GDM1 (cell line): ENCODE measurements around the gene ADAMTS2.
A peak's percentile ranks its signal among the peaks of the same experiment; 100 is the strongest.

Experiments
- DNase-seq: peaks from one replicate; lab custom pipeline; 2025; lab: John Stamatoyannopoulos, UW

Gene ADAMTS2

DNA sequence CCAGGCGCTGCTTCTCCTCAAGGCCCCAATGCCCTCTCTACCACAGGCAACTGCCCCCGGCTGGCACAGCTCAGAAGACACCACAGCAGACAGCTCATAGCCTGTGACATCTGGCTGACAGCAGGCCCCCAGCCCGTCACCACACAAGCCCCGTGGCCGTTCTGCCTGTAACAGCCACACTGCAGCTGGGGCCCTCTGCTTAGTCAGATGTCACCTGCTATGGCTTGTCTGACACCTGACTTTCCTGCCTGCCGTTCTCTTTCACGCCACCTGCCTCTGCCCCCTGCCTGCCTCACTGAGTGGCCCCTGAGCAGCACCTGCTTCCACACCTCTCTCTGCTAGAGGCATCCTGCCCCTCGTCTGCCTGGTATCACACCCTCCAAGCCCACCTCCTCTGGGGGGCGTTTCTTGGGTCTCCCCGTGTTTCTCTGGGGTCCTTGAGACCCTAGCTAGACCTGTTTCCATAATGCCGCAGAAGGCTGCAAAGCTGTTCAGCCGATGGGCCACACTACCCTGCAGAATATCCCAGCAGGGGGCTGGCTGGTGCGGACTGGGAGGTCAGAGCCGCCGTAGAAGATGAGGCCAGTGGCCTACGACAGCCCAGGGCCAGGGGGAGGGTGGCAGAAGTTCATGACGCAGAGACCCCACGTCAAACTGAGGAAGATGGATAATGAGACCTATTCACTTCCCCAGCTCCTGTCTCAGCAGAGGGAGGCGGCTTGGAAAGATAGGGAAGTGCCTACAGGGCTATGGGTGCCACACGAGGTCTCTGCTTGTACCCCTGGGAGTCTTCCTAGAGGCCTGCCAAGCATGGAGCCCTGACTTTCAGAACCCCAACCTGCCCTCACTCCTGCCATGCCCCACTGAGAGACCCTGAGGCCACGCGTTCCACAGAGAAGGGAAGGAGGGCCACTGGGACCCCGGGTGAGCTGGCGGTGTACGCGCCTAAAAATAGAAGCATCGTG, 190.0 kb downstream of the ADAMTS2 start:
- DNase-seq = no peak

DNA sequence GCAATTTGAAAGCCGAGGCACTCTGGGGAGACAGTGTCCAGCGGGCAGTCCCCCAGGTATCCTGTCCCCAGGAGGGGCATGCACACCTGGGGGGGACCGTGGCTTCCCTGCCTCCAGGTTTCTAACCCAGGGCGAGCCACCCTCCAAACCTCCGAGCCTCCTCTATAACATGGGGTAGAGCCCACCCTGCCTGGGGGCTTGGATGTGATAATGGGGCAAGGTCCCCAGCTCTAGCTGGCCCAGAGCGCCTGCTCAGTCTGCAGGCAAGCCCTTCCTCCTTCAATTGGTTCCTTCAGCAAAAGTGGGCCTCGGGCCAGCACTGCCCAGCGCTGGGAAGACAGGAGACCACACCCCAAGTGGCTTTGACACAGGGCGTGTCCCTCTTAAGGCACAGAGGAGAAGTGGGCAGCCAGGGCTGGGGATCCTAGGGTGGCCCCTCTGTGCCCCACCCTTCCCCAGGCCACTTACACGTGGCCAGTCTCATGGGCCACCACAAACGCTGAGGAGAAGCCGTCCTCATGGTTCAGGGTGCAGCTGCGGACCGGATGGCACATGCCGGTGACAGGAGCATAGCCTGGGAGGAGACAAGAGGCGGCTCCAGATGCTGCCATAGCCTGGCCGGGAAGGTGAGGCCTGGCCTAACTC, 190.8 kb downstream of the ADAMTS2 start:
- DNase-seq = no peak

DNA sequence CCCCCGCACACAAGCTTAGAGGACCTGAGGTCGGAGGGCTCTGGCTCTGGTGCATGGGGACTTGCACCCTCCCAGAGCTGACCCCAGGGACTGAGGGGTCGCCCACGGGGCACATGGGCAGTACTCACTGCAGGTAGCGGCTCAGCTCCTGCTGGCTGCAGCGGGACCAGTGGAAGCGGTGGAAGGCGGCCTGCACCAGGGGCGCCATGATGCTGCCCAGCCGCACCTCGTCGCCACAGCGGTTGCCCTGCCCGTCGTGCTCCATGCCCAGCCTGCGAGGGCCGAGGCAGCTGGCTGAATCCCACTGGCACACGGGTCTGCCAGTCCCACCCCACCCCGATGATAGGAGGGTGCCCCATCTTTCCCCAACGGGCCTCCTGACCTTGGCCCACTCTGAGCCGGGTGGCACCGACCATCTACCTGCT, 191.3 kb downstream of the ADAMTS2 start:
- DNase-seq = no peak

DNA sequence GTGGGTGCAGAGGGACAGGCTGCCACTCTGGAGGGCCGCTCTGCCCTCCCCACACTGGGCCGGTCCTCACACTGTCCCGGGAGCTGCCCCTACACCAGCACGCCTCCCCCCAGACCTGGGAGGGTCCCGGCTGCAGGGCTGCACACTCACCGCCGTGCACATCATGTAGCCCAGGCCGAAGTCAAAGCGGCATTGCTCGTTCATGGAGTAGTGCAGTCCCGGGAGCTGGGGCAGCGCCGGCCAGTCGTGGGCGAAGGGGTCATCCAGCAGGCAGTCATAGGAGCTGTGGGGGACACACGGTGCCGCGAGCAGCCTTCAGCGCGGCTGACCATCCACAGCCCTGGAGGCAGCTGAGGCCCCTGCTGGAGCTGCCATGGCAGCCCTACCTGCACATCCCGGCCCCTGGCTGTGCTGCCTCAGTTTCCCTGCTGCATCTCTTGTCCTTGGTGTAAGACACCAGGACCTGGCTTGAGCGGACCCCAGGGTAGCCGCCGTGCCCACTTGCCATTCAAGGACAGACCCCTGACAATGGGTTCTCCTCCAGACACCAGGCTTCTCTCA, 191.8 kb downstream of the ADAMTS2 start:
- DNase-seq = no peak

DNA sequence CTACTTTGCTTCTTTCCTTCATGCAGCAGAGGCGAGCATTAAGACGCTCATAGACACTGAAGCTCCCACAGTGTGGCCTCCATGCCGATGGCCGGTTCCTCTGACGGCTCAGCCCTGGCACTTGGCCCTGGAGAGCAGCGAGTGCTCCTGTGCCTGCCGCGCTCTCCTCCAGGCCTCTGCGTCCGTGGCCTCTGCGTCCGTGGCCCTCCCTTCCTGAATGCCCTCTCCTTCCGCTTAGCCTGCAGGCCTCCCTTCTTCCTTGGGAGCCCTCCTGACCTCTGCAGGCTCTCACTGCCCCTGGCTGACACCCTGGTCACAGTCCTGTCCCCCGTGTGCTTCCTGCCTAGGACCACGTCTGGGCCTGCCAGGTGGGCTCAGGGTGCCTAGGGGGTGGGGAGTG, 192.3 kb downstream of the ADAMTS2 start:
- DNase-seq = no peak

DNA sequence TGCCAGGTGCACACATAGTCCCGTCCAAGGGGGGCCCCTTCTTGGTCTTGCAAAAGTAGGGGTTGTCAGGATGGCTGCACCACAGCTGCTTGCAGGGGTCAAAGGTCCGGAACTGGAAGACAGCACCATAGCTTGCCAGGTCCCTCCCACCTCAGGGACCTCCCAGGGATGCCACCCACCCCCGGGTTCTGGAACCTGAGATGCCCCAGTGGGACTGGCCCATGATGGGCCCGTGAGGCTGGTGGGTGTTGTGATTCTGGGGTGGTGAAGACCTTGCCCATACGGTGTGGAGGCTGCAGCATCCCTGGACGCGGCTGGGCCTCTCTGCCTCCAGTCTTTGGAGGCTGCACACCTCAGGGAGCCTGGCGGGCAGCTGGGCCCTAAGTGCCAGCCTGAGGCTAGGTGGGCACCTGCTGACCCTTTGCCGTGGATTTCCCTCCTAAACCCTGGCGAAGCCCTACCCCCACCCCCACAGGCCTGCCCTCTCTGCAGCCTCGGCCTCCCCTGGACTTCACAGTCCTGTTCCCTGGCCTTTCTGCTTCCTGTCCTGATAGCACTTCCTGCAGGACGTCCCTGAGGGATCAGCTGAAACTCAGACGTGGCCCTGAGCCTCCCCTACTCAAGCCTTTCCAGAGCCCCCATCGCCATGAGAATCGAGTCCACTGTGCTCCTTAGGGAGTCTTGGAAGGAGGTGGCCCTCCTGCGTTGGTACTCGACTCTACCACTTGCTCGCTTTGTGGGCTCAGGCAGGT, 192.9 kb downstream of the ADAMTS2 start:
- DNase-seq = no peak

DNA sequence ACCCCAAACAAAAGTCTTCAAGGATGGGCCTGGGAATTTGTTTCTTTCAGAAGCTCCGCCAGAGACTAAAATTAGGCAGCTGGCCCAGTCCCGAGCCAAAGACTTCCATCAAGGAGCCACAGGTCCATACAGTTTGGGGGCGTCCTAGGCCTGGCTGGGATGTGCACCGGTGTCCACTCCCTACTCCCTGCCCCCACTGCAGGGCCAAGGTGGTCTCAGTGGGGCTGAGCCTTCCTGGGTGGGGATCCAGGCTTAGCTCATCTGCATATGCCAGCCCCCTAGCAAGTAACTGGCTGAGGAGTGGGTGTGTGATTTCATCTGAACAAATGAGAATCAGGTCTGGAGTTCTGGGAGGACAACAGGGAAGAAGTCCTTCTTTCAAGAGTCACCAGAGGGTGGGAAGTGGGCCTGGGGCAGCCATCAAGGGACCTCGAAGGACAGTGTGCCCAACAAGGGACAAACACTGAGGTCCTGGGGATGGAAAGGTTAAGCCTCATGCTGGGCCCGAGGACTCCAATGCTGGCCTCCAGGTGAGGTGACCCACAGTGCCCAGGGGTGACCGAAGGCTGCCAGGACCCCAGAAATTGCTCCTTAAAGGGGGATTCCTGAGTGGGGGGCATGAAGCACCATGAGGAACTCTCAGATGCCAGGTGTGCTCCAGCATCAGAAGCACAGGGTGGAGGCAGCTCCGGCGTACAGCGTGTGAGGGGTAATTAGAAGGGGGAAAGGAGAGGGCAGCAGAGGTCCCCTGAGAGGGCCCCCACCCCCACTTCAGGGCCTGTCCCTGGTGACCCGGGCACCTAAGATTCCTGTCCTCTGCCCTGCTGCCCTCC, 193.8 kb downstream of the ADAMTS2 start:
- DNase-seq = no peak

DNA sequence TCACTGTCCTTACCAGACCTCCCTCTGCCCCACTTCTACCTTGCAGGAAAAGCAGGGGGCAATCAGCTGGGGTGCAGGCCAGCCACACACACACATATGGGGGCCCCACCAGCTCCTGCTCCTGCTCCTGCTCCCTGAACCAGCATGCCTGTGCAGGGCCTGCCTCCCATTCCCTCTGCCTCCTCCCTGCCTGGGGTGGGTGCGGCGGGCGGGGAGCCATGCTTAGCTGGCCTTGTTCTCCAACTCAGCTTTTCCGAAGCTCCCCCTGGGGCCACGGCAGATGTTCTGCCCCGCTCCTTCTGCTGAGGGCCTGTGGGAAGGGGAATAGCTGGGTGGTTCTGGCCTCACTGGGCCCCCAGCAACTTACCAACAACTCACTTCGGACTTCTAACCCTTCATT, 195.2 kb downstream of the ADAMTS2 start:
- DNase-seq = no peak

DNA sequence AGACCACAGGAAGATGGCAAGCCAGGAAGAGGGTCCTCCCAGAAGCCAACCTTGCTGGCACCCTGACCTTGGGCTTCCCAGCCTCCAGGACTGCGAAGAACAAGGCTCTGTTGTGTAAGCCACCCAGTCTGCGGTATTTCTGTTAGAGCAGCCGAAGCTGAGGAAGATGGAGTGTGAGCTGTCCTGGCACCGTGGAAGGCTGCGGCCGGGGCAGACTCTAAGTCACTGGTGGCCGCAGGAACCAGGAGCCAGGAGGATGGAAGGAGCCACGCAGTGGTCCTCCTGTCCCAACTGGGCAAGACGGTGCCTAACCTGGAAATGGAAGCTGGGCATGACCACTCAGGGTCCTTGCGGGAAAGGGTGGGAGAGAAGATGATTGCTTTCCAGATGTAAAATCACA, 196.0 kb downstream of the ADAMTS2 start:
- DNase-seq = no peak

DNA sequence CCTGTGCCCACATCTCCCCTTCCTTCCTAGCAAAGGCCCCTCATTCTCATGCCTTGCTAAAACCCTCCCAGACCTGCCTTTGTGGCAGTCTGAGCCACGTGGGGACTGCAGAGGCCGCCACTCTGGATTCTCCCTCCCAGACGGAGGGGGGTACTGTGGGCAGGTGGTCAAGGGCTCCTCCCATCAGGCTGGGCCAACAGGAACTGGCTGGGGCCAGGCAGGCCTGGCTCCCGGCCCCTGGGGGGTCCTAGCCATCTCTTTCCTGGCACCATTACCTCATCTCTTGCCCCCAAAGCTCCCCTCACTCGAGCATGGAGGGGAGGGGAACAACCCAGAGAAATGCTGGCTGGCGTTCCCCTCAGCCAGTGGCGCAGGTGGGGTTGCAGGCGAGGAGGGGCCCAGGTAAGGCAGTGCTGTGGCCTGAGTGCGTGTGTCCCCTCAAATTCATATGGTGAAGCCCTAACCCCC, 196.5 kb downstream of the ADAMTS2 start:
- no peak for DNase-seq

DNA sequence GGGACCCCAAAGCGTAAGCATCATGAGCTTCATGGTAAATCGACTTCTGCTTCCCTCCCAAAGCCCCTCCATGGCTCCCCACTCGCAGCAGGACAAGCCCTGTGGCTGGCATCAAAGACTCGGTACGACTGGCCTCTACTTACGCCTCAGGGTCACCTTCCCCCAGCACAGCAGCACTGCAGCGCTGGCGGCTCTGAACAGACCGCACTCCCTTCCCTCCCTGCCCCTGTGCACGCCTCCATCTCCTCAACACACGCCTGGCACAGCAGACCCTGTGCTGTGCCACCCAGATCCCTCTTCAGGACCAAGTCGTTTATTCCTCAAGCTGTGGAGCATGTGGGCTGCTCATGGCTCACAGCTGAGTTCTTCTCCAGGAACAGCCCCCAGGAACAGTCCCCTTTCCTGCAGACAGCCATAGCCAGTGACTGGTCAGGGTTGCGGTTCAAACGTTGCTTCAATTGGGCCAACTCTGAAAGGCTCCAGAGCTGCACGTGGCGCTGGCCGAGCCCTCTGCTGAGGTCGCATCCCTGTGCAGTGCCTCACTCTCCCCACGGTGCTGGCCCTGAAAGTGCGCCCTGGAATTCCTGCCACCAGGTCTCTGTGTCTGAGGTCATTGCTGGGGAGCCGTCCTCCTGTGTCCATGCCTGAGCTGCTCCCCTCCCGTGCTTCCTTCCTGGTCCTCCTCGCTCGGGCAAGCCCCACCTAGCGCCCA, 197.1 kb downstream of the ADAMTS2 start:
- DNase-seq = no peak

DNA sequence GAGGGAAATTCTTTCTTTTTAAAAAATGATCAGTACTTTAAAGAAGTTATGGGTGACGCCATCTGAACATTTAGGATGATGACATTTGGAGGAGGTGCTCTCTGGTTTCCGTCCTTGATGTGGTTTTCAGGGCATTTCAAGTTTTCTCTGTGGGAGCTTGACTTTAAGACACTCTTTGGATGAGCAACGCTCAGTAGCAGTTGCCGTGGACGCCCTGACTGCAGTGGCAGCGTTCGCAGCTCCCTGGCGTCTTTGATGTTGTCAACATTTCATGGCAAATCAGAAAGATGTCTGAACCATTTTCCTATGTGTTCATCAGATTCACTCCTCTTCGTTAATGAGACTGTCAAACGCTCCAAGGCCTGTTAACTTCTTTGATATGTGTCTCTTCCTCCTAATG, 199.0 kb downstream of the ADAMTS2 start:
- DNase-seq = no peak

DNA sequence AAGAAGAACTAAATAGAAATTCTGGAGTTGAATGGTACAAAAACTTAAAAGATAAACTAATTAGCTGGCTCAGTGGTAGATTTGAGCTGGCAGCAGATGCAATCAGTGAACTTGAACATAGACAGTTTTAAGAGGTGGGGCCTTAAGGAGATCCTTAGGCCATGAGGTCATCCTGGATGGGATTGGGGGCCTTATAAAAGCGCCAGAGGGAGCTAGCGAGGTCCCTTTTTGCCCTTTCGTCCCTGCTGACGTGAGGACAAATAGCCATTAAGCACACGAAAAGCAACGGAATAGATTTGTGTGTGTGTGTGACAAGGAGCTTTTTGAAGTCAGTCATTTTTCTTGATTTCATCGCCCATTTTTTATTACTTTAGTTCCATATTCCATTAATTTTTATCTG, 201.8 kb downstream of the ADAMTS2 start:
- DNase-seq = no peak

DNA sequence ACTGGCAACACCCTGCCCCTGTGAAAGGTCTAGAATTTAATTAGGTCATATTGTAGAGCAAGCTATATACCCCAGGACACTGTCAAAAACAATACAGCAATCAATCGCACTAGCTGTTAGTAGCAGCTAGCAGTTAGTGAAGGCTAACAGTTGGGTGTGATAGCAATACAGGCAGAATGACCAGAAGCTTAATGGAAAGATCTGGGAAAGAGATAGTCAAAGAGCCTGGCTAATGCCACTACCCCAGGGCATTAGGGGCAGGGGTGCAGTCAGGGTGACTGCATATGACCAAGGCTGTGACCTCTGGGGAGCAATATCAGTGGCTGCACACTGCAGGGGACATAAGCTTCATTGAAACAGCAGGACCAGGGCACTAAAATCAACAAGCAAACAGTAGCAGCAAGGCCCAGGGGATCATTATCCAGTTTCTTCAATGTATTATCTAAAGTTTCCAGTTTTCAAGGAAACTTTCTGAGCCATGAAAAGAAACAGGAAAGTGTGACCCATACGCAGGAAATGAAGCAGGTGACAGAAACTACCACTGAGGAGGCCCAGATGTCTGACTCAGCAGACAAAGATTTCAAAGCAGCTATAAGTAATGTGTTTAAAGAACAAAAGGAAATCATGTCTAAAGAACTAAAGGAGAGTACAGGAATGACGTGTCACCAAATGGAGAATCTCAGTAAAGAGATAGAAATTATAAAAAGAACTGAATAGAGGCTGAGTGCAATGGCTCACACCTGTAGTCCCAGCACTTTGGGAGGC, 202.6 kb downstream of the ADAMTS2 start:
- peak; percentile 25 for DNase-seq

DNA sequence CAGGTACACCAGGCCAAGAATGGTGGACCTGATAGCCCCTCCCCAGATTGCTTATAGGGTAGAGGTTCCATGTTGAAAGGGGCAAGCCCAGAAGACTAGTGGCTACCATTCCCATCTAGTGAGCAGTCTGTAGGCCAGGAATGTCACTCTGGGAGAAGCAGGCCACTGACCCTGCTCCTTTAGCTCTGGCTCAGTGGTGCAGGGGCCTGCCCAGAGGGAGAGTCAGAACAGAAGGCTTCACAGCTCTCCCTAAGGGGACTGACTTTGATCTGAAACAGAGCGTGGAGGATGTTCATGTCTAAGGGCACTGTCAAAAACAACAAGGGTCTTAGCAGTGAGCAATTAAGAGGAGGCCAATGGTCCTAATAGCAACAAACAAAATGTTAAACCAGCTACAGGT, 203.4 kb downstream of the ADAMTS2 start:
- DNase-seq = no peak

DNA sequence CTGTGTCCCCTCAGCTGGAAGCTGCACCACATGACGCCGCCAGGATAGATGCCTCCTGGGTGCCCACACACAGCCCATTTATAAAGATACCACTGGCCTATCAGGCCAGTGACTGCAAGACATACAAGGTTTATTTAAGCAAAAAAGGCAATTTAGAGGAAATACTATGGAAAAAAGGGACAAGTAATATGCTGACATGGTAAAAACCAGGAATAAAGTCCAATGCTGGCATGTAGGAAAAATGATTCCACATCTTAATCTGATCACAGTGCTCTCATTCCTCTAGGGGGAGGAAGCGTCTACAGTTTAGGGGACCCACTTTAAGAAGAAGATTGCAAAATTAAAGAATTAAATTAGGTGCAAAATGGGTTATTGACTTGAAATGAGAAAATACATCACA, 205.0 kb downstream of the ADAMTS2 start:
- DNase-seq = no peak

DNA sequence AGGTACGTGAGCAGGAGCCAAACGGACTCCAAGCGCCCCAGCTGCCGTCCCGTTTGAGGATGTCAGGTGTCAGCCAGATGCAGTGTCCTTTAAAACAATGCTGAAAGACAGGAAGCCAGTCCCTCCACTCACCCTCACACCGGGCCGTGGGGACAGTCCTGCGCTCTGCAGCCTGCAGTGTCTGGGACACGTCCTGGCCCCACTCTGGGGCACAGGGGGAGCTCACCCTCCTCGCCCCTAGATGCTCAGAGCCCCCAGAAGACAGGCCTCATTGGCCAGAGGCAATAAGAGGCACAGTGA, 205.4 kb downstream of the ADAMTS2 start:
- DNase-seq = no peak

DNA sequence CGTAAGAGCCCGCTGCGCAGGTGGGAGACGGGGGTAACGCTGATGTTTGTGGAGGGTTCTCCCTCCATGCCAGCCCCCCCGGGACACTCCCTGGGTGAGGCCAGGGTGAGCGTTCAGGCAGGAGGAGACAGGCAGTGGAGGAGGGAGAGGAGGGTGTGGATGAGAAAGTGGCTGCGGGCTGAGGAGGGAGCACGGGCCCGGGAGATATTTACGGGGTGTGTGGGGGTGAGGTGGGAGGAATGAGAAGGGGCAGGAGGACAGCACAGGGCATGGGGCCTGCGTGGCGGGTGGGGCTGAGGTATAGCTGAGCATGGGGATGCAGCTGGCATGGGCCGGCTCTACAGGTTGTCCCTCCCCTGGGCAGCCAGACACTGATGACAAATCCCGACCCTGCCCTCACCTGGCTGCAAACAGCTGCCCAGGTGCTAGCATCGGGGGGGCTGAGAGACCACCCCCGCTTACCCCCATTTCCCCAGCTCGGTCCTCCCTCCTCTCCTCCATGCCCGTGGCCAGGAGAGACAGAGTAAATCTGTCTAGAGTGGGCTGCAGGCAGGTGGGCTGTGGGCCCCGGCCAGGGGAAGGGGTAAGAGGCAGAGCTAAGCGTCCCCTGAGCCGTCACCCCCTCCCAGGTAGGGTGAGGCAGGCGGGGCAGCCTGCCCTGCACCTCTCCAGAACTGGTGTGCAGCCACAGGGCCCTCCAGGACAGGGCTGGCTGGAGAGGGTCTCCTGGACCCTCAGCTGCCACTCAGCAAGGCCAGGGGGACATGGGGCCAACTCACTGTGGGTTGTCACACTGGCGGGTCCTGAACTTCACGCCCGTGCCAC, 205.9 kb downstream of the ADAMTS2 start:
- DNase-seq = no peak

DNA sequence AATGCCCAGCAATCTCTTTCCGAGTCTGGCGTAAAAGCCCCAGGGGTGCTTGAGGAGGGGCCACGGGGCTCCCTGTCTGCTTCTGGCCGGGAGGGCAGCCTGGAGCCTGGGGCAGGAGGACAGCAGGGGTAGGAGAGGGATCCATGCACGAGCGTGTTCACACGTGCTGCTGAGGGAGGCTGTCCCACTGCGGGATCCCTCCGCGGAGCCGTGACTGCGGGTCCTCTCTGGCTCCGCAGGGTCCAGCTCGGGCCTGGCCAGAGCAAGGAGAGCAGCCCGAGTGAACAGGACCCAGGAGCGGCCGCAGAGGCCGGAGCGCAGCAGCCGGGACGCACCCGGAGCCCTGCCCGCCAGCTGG, 206.7 kb downstream of the ADAMTS2 start:
- DNase-seq = no peak
